K562 (cell line): ENCODE data around the gene MYH7B. TPM values are rescaled to one million over a fixed set of nuclear protein-coding genes. Genes with fewer than 3 reads are reported as not detected.

Experiments used
- ATAC-seq: fragments of 200-7000 bp; cut with Tn5 transposase; 3 replicates; pipeline ENCODE4 v1.9.1; 2020; ENCODE audit warnings: moderate library complexity
- BruUV-seq: library from RNA; stranded (reverse); fragments of 400-500 nt; replicated peaks from 2 replicates; lab custom pipeline; 2021; lab: Mats Ljungman, UMichigan
- CTCF ChIA-PET: fragments of 300-600 bp; formaldehyde crosslinking; extraction: SDS; loops from one replicate; lab custom pipeline; 2021; ENCODE audit warnings: low intra/inter-chr PET ratio; lab: Yijun Ruan, JAX
- POLR2A ChIA-PET: fragments of 300-600, 350-650 bp; sonication (Branson Sonifier 250); formaldehyde crosslinking; extraction: SDS; loops from one replicate; lab custom pipeline; 2021; ENCODE audit warnings: antibody characterized with exemption, inconsistent platforms; lab: Yijun Ruan, JAX
- DNase-seq, 4 experiments: peaks; one replicate each; pipeline versions ENCODE4 v3.0.0 to v3.0.0-alpha.2; 2011 to 2018; ENCODE audit warnings: low spot score in 3 of 4, mixed read lengths in 3 of 4; ENCODE audit errors: extremely low read depth in 1 of 4
- FAIRE-seq: peaks from 2 replicates; lab custom pipeline; 2011; peaks lifted over from hg19 to GRCh38; lab: Jason Lieb, UNC
- H2AFZ ChIP-seq: 2 replicates; pipeline ENCODE4 v1.6.0; 2011; ENCODE audit warnings: low read depth, low read length, control low read depth, inconsistent platforms
- H3K27ac ChIP-seq: fragments of 200-600 bp; 3 replicates; pipeline ENCODE4 v1.8.0; 2011; ENCODE audit warnings: low read depth, mild to moderate bottlenecking, control low read depth, inconsistent platforms, low read length, moderate library complexity, mixed read lengths; ENCODE audit errors: extremely low read depth
- H3K27me3 ChIP-seq, 2 experiments: fragments of 300-600 bp in 1 of 2; 2 replicates in 1 of 2; 3 replicates in 1 of 2; pipeline versions ENCODE4 v1.6.0 to v1.8.0; 2011; ENCODE audit warnings: inconsistent platforms in 2 of 2, low read length in 2 of 2, mild to moderate bottlenecking in 1 of 2, mixed read lengths in 1 of 2, moderate library complexity in 1 of 2; ENCODE audit not compliant: control insufficient read depth in 2 of 2, insufficient read depth in 2 of 2
- H3K36me3 ChIP-seq: fragments of 300-600 bp; 3 replicates; pipeline ENCODE4 v1.8.0; 2011; ENCODE audit warnings: mild to moderate bottlenecking, low read length, inconsistent platforms; ENCODE audit not compliant: control insufficient read depth, insufficient read depth
- H3K4me1 ChIP-seq, 2 experiments: fragments of 200-600 bp in 1 of 2; replicated peaks in 1 of 2; 2 replicates in 1 of 2; 3 replicates in 1 of 2; pipeline versions ENCODE4 v1.5.1 to v1.8.0; 2011; ENCODE audit warnings: inconsistent platforms in 2 of 2, low read length in 2 of 2, mild to moderate bottlenecking in 1 of 2, mixed read lengths in 1 of 2, moderate library complexity in 1 of 2; ENCODE audit not compliant: control insufficient read depth in 2 of 2, insufficient read depth in 2 of 2
- H3K4me2 ChIP-seq: 2 replicates; pipeline ENCODE4 v1.6.1; 2011; ENCODE audit warnings: low read length, control low read depth, inconsistent platforms, mixed read lengths; ENCODE audit not compliant: insufficient read depth
- H3K4me3 ChIP-seq: fragments of 200-600 bp; sonication (generic), shearing (Covaris generic); 2 replicates; pipeline ENCODE4 v1.5.1; 2016; ENCODE audit warnings: control low read depth, inconsistent platforms
- H3K79me2 ChIP-seq: fragments of 200-600 bp; 3 replicates; pipeline ENCODE4 v1.8.0; 2011; ENCODE audit warnings: low read length, inconsistent platforms; ENCODE audit not compliant: control insufficient read depth, insufficient read depth
- H3K9ac ChIP-seq, 2 experiments: 2 replicates each; pipeline versions ENCODE4 v1.6.0 to v1.6.1; 2011; ENCODE audit warnings: low read depth in 2 of 2, low read length in 2 of 2, control low read depth in 1 of 2, inconsistent platforms in 1 of 2, mild to moderate bottlenecking in 1 of 2, mixed read lengths in 1 of 2; ENCODE audit not compliant: insufficient read depth in 1 of 2
- H3K9me1 ChIP-seq: one replicate; pipeline ENCODE4 v1.6.0; 2011; ENCODE audit warnings: inconsistent platforms, mild to moderate bottlenecking, low read length, moderate library complexity; ENCODE audit not compliant: control insufficient read depth, insufficient read depth
- H3K9me3 ChIP-seq: replicated peaks from 2 replicates; pipeline ENCODE4 v1.5.1; 2011; ENCODE audit warnings: low read depth, low read length, inconsistent platforms; ENCODE audit not compliant: control insufficient read depth, insufficient read depth
- H4K20me1 ChIP-seq: replicated peaks from 2 replicates; pipeline ENCODE4 v1.6.1; 2011; ENCODE audit warnings: low read length, inconsistent platforms, mixed read lengths; ENCODE audit not compliant: control insufficient read depth, insufficient read depth
- PRDM10 ChIP-seq: fragments of 450-650 bp; IDR thresholded peaks from 2 replicates; pipeline ENCODE4 v1.6.1; 2018; ENCODE audit not compliant: partially characterized antibody
- RBBP5 ChIP-seq: fragments of 200-600 bp; sonication (generic); IDR thresholded peaks from 2 replicates; pipeline ENCODE4 v1.6.1; 2012; ENCODE audit warnings: borderline replicate concordance, mild to moderate bottlenecking, low read length, control low read depth, inconsistent platforms; ENCODE audit not compliant: insufficient read depth, poor library complexity, severe bottlenecking
- RERE ChIP-seq: sonication (generic); formaldehyde crosslinking; IDR thresholded peaks from 2 replicates; pipeline ENCODE4 v1.8.0; 2023; ENCODE audit warnings: missing genetic modification reagents, mild to moderate bottlenecking, borderline replicate concordance
- RFX1 ChIP-seq: fragments of 450-650 bp; IDR thresholded peaks from 2 replicates; pipeline ENCODE4 v1.6.1; 2016; ENCODE audit warnings: mild to moderate bottlenecking, moderate library complexity
- SAP30 ChIP-seq: fragments of 200-600 bp; sonication (generic); IDR thresholded peaks from 2 replicates; pipeline ENCODE4 v1.6.1; 2012; ENCODE audit warnings: borderline replicate concordance, low read depth, mild to moderate bottlenecking, moderate library complexity, low read length, control low read depth, inconsistent platforms; ENCODE audit not compliant: insufficient read depth, poor library complexity, severe bottlenecking
- ZNF12 ChIP-seq: sonication (generic); formaldehyde crosslinking; IDR thresholded peaks from 2 replicates; pipeline ENCODE4 v1.4.0; 2020; ENCODE audit warnings: mild to moderate bottlenecking, missing genetic modification reagents
- WGBS: fragments of 100-300 bp; shearing (Covaris generic); methylation state at CpG from one replicate; pipeline ENCODE4 v1.1.6; 2016; ENCODE audit warnings: low coverage, mixed read lengths; ENCODE audit not compliant: insufficient coverage; ENCODE audit errors: missing lambda C conversion rate; 5-methylcytosine and 5-hydroxymethylcytosine counted together
- in situ Hi-C: fragments of 300-500 bp; cut with MboI; formaldehyde crosslinking; loops from 4 replicates; pipeline ENCODE4 v1.15.0; 2018; ENCODE audit warnings: inconsistent platforms, mixed read lengths
- intact Hi-C: fragments of 100-400 bp; cut with micrococcal nuclease; formaldehyde crosslinking; loops from 2 replicates; pipeline ENCODE4 v1.14.2; 2022
- polyA plus RNA-seq, 8 experiments: library from polyadenylated mRNA; depleted of rRNA in 4 of 8; stranded (reverse) in 5 of 8; unstranded in 3 of 8; fragments of >200 nt; fragmentation: Nextera tagmentation in 2 of 8; fragmentation: Illumina TruSeq in 1 of 8; extraction: Ambion mirVana in 2 of 8; extraction: Trizol in 1 of 8; gene quantifications; 2 replicates each; pipeline versions ENCODE4 v1.2.1 to v1.2.3, GENCODE V29; 2011 to 2014; ENCODE audit warnings: inconsistent platforms in 1 of 8, missing spikeins in 1 of 8
- total RNA-seq, 7 experiments: library from RNA; depleted of rRNA in 6 of 7; stranded (reverse); fragments of >200 nt in 6 of 7; fragmentation: Illumina TruSeq in 2 of 7; extraction: Trizol in 2 of 7; gene quantifications; 2 replicates each; pipeline versions ENCODE4 v1.2.1 to v1.2.3, GENCODE V29; 2011 to 2021; ENCODE audit warnings: low replicate concordance in 1 of 7

Gene MYH7B
- total and polyA plus RNA-seq, 9 of the 15 experiments (the other 6 are each of a cell fraction or from before 2014, with no cell fraction given): 0.07 to 0.34 (median 0.13) TPM; not detected in 3

GRCh38 chr20:34927736-34928135 is 27.9 kb upstream of the MYH7B start (continued):
- TF ChIP-seq SAP30 (no peak), RFX1 (no peak), RBBP5 (no peak)

GRCh38 chr20:34928411-34928810 is 27.3 kb upstream of the MYH7B start:
- no peak overlapping the region for H3K27ac ChIP-seq
- DNase-seq (no peak), ATAC-seq (no peak), FAIRE-seq (no peak)
- no peaks in the 10 kb centered on the region for H3K27me3 ChIP-seq
- intact Hi-C loops: no loop called here
- no peaks in the 10 kb centered on the region; a peak in 1 of 5 replicates for H3K4me1 ChIP-seq
- TF ChIP-seq PRDM10: no peak
- no peak for TF ChIP-seq RERE (CRISPR knock-in tag)
- peak; percentile 74 for TF ChIP-seq ZNF12 (CRISPR knock-in tag)
- ChIA-PET CTCF (no interaction called here), POLR2A (interaction anchor here (0.5 to 3.0 kb wide), 6 partner anchors 8 to 171 kb away, joined by 3 to 19 read pairs (median 4); no protein-coding TSS in a partner anchor)
- H4K20me1 ChIP-seq: no peaks in the 10 kb centered on the region
- peaks cover 4% of the 10 kb centered on the region for H3K9me1 ChIP-seq
- peaks cover 2% of the 10 kb centered on the region; the same call in 1 of the 2 replicates for H3K9me3 ChIP-seq
- H3K9ac ChIP-seq: no peak overlapping the region; a peak in 1 of 4 replicates
- 49% methylated on average over 2 of the region's 2 CpGs for WGBS
- no peaks in the 10 kb centered on the region for H3K79me2 ChIP-seq
- no TSS peak for BruUV-seq
- peaks cover 93% of the 10 kb centered on the region for H3K36me3 ChIP-seq
- no peak overlapping the region for H3K4me3 ChIP-seq
- H2AFZ ChIP-seq: no peak overlapping the region
- in situ Hi-C loops: no loop called here
- H3K4me2 ChIP-seq: no peak overlapping the region
